GM19193 (cell line): Measurements from ENCODE around the gene RAB6B.

Experiments used
- POLR2A ChIP-seq: IDR thresholded peaks from 4 replicates; pipeline ENCODE4 v1.6.1; 2011; ENCODE audit not compliant: insufficient read depth, insufficient read length; ENCODE audit errors: extremely low read depth

Gene RAB6B

GRCh38 chr3:133835418-133835743, 60.3 kb downstream of the RAB6B start:
- no peak for TF ChIP-seq POLR2A

- no peak for TF ChIP-seq POLR2A
Observed at GRCh38 chr3:133834621-133835417, 60.9 kb downstream of the RAB6B start.

GRCh38 chr3:133833880-133834620, 61.6 kb downstream of the RAB6B start:
- no peak for TF ChIP-seq POLR2A

GRCh38 chr3:133833267-133833666, 62.4 kb downstream of the RAB6B start:
- no peak for TF ChIP-seq POLR2A

DNA sequence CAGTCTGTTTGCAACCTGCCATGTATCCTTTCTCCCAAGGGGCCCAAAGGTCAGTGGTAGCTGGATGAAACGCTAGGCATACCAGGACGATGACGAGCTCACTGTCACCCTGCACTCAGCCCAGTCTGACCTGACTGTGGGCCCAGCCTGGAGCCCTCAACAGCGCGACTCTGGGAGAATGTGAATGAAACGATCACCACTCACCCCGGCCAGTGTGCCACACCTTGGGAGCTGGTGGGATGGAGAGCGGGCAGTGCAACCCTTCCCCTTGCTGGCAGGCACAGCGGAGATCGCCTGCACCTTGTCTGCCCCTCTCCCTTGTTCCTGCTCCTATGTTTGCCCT, 62.9 kb downstream of the RAB6B start:
- TF ChIP-seq POLR2A, result no peak

DNA sequence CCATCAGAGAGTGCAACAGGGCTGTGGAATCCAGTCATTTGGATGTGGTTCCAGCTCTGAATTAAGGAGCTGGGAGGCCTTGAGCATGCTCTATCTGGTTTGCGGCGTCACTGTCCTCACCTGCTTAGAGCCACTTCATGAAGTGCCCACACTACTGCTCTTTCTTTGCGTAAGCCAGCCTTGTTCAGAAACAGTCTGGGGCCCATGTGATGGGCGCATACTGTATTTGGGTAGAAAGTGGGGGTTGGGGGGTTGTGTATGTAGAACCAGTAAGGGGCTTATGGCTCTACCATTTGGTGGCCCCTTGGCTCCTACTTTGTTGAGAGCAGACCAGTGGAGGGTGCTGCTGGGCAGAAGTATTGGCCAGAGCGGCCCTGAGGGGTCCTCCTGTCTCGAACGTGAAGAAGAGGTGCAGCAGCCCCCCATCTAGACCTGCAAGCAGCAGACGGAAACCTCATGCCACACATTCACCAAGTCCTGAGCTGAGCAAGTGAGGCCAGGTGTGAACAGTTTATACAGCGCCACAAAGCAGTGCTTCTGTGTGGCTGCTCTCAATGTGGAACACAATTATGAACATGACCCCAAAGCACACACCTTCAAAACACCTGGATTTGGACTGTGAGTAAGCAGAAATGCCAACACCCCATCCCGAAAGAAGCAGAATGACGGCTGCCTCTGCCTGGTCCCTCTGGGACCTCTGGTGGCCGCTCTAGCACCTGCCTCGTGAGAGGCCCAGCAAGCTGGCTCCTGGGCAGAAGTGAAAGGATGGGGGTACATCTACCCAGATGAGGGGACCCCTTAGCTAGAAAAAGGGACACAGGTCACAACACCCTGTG, 63.5 kb downstream of the RAB6B start:
- no peak for TF ChIP-seq POLR2A

- TF ChIP-seq POLR2A, result no peak
Observed at GRCh38 chr3:133830071-133830470, 65.6 kb downstream of the RAB6B start.

DNA sequence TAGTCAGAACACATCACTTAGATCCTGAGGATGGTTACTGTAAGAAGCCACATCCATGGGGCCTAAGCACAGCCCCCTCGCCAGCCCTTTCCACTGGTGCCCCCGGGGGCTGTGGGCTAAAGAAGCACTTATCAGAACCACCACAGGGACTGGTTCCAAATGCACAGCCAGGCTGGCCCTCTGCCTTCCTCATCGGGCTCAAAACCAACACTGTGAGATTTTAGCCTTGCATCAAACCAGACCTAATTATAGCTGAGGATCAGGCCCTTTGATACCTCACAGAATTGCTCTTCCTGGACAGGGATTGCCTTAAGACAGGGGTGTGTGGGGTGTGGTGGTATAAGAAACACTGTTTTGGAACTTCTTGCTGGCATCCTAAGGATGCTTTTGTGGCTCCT, 66.4 kb downstream of the RAB6B start:
- no peak for TF ChIP-seq POLR2A

DNA sequence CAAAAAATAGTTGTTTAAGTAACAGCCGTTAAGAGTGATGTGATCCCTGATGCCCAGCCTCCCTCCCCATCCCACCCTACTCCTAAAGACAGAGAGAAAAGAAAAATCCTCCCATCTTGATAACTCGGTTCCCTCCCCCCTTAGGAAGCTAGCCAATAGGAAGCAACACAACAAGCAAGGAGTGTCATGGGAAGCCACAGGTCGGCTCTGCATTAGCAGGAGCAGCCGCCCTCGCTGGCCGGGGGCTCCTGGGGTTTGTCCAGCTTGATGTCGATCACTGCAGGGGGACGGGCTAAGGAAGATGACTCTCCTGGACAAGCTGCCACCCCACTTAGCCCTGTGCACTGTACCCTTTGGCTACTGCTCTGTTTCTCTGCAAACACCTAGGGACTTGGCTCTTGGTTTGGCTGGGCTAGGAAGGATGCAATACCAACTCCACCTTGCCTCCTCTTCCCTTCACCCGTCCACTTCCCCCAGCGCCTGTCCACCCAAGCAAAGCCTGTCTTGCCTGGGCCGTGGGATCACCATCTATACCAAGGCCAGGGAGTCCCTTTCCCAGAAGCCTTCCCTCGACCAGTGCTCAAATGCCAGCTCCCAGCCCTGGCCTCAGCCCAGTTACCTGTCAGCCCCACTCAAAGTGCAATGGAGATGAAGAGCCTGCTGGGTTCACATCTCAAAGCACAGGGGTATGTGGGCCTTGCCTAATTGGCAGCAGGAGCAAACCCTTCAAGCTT, 66.9 kb downstream of the RAB6B start:
- TF ChIP-seq POLR2A, result no peak

DNA sequence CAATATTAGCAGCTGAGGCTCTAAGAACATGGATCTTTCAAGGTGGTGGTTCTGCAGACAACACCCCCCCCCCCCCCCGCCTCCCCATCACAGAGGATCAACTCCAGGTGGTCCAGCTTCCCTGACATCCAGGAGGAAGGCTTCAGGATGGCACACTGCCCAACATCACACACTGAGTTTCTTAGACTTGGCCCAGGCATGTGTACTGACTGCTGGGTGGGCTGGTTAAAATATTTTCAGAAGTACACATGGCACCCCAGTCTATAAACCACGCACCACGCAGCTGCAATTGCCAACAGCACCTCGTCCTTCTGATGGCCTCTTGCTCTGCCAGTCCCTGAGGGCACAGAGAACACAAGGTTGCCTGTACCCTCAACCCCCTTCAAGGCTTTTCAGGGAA, 68.0 kb downstream of the RAB6B start:
- no peak for TF ChIP-seq POLR2A

DNA sequence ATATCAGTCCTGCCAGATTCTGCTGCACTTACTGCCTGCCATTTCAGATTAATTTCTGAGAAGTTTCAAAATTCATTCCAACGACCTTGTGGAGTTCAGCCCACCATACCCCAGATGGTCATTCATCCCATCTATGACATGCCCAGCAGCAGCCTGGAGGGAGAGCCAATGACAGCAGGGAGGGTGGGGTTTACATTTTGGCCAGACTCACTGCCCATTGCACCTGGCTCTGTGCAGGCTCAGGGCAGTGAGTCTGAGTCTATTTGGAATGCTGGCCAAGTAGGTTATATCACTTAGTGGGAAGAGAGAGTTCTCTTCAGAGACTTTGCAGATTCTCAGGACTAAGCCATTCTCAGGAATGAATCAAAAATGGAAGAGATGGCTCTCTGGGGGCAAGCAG, 68.5 kb downstream of the RAB6B start:
- TF ChIP-seq POLR2A, result no peak

DNA sequence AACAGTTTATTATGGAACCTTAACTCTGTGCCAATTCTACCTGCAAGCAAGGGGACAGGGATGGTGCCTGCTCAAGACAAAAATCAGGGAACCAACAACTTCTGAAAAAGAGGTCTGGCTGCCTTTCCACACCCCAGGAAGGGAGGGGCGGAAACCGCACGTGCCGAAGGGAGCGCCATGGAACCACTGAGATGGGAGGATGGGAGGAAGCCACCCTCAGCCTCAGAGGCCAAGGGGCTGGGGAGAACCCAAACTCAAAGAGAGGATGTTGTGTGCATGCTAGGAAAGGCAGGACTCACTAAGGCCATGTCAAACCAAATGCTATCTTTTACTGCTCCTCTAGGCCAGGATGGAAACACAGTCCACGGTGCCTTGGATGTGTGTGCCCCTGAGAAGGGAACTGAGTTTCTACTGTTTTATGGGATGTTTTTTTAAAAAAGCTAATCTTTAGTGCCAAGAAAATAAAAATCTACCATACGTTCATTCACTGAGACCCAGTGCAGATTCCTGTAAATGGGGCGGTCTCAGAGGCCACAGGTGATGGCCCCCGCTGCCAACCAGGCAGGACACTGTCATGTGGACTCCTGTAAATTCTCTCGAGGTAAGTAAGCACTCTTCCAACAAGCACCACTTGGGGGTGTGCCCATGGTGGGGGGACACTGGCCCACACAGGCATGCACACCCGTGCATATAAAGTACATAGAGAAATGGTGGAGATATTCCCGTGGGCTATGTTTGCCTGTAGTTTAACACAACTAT, 69.5 kb downstream of the RAB6B start:
- TF ChIP-seq POLR2A, result no peak

DNA sequence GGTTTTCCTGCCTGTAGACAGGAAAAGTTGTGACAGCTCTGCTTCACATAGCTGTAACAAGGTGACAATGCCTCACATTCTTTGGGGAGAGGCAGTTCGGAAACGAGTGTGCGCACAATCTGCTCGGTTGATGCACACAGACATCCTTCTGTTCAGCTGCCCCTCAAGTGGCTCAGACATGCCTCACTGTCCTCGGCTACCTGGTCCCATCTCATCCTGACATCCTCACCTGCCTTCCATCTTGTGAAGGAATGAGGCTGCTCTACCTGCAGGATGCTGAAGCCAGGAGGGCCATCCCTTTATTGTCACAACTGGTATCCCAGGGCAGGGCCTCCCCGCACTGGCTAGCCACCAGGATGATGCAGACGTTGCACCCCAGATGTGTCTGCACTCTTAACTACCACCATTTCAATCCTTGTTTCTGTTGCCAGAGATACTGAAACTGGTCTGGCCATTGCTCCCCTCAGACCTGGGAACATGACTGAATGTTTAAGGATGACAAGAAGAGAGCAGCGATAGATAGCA, 70.7 kb downstream of the RAB6B start:
- no peak for TF ChIP-seq POLR2A
